HCT116 (cell line): ENCODE results near the gene PRPH2. TPM values are rescaled to one million over a fixed set of nuclear protein-coding genes. Genes with fewer than 3 reads are reported as not detected.

Experiments
- ATAC-seq: fragments of 200-7000 bp; cut with Tn5 transposase; 2 replicates; pipeline ENCODE4 v1.9.1; 2020; ENCODE audit warnings: mild to moderate bottlenecking, moderate library complexity
- BruUV-seq: library from RNA; stranded (reverse); fragments of 400-500 nt; replicated peaks from 2 replicates; lab custom pipeline; 2021; lab: Mats Ljungman, UMichigan
- CTCF ChIA-PET: fragments of 300-600 bp; sonication (Branson Sonifier 250); formaldehyde crosslinking; loops from one replicate; lab custom pipeline; 2021; ENCODE audit warnings: antibody characterized with exemption; lab: Charles Lee
- POLR2A ChIA-PET: fragments of 300-600, 350-600 bp; sonication (Branson Sonifier 250); formaldehyde crosslinking; loops from one replicate; lab custom pipeline; 2021; ENCODE audit warnings: antibody characterized with exemption; lab: Charles Lee
- RAD21 ChIA-PET, 2 experiments: fragments of 300-600 bp; sonication (Branson Sonifier 250); formaldehyde crosslinking; loops; one replicate each; lab custom pipeline; 2023; ENCODE audit warnings: low total read pairs in 2 of 2; ENCODE audit not compliant: uncharacterized antibody in 2 of 2, unreplicated experiment in 2 of 2, low non-redundant PET in 1 of 2; lab: Charles Lee
- DNase-seq: peaks from one replicate; pipeline ENCODE4 v3.0.0-alpha.2; 2010; ENCODE audit warnings: low read depth, low spot score
- H2AFZ ChIP-seq: fragments of 200-600 bp; shearing (Covaris generic), sonication (generic); 2 replicates; pipeline ENCODE4 v1.6.1; 2017; ENCODE audit warnings: low read depth, mixed run types, mixed read lengths, antibody characterized with exemption, low read length; ENCODE audit not compliant: poor library complexity, severe bottlenecking
- H3K27ac ChIP-seq: 2 replicates; pipeline ENCODE4 v1.5.1; 2012; ENCODE audit warnings: low read depth, low read length
- H3K27me3 ChIP-seq: fragments of 200-600 bp; sonication (generic); 2 replicates; pipeline ENCODE4 v1.6.1; 2016; ENCODE audit warnings: mixed run types, low read length, mixed read lengths; ENCODE audit not compliant: insufficient read depth
- H3K36me3 ChIP-seq, 2 experiments: fragments of 200-500 bp in 1 of 2; fragments of 200-600 bp in 1 of 2; sonication (Bioruptor generic) in 1 of 2; sonication (generic) in 1 of 2; 2 replicates each; pipeline versions ENCODE4 v1.5.1 to v1.6.1; 2014 to 2016; ENCODE audit warnings: low read length in 2 of 2, inconsistent platforms in 1 of 2, mixed read lengths in 1 of 2, mixed run types in 1 of 2; ENCODE audit not compliant: insufficient read depth in 2 of 2, control insufficient read depth in 1 of 2
- H3K4me1 ChIP-seq, 2 experiments: fragments of 200-600 bp in 1 of 2; sonication (generic) in 1 of 2; 2 replicates each; pipeline versions ENCODE4 v1.5.1 to v1.6.1; 2012 to 2017; ENCODE audit warnings: low read length in 2 of 2, inconsistent platforms in 1 of 2, mild to moderate bottlenecking in 1 of 2, mixed read lengths in 1 of 2, mixed run types in 1 of 2, moderate library complexity in 1 of 2; ENCODE audit not compliant: insufficient read depth in 2 of 2, control insufficient read depth in 1 of 2
- H3K4me2 ChIP-seq: fragments of 200-600 bp; sonication (generic); 2 replicates; pipeline ENCODE4 v1.6.1; 2017; ENCODE audit warnings: mixed run types, low read length, mixed read lengths
- H3K4me3 ChIP-seq, 2 experiments: fragments of 200-600 bp in 1 of 2; sonication (generic) in 1 of 2; replicated peaks in 1 of 2; 2 replicates each; pipeline ENCODE4 v1.5.1; 2011 to 2016; ENCODE audit warnings: low read length in 2 of 2, control low read depth in 1 of 2, low read depth in 1 of 2, mild to moderate bottlenecking in 1 of 2, mixed read lengths in 1 of 2, mixed run types in 1 of 2
- H3K79me2 ChIP-seq: fragments of 200-600 bp; sonication (generic); 2 replicates; pipeline ENCODE4 v1.6.1; 2017; ENCODE audit warnings: mild to moderate bottlenecking, mixed run types, low read length, moderate library complexity, mixed read lengths; ENCODE audit not compliant: insufficient read depth
- H3K9ac ChIP-seq: fragments of 200-600 bp; sonication (generic); 2 replicates; pipeline ENCODE4 v1.6.1; 2016; ENCODE audit warnings: low read length, mixed read lengths
- H3K9me2 ChIP-seq: fragments of 200-600 bp; sonication (generic), shearing (Covaris generic); 2 replicates; pipeline ENCODE4 v1.6.1; 2017; ENCODE audit warnings: mixed run types, mild to moderate bottlenecking, moderate library complexity; ENCODE audit not compliant: insufficient read depth
- H3K9me3 ChIP-seq, 2 experiments: fragments of 200-500 bp in 1 of 2; fragments of 200-600 bp in 1 of 2; sonication (Bioruptor generic) in 1 of 2; sonication (generic) in 1 of 2; 2 replicates each; pipeline ENCODE4 v1.6.1; 2014 to 2017; ENCODE audit warnings: low read length in 2 of 2, mixed read lengths in 2 of 2, inconsistent platforms in 1 of 2, low read depth in 1 of 2, mild to moderate bottlenecking in 1 of 2, mixed run types in 1 of 2, moderate library complexity in 1 of 2; ENCODE audit not compliant: control insufficient read depth in 1 of 2, insufficient read depth in 1 of 2
- H4K20me1 ChIP-seq: fragments of 200-600 bp; sonication (generic), shearing (Covaris generic); 2 replicates; pipeline ENCODE4 v1.6.1; 2017; ENCODE audit warnings: mixed run types, mild to moderate bottlenecking, moderate library complexity; ENCODE audit not compliant: insufficient read depth
- ATF3 ChIP-seq: IDR thresholded peaks from 2 replicates; pipeline ENCODE4 v1.6.1; 2012
- CBX3 ChIP-seq: IDR thresholded peaks from 2 replicates; pipeline ENCODE4 v1.6.1; 2012; ENCODE audit warnings: low read depth
- CEBPB ChIP-seq: IDR thresholded peaks from 2 replicates; pipeline ENCODE4 v1.6.1; 2012; ENCODE audit warnings: low read depth
- CTCF ChIP-seq, 3 experiments: fragments of 200-600 bp in 1 of 3; sonication (generic) in 1 of 3; IDR thresholded peaks in 2 of 3; conservative IDR thresholded peaks in 1 of 3; 2 replicates each; pipeline ENCODE4 v1.5.1; 2012 to 2017; ENCODE audit warnings: low read depth in 2 of 3, low read length in 2 of 3, antibody characterized with exemption in 1 of 3, borderline replicate concordance in 1 of 3, control low read depth in 1 of 3, mild to moderate bottlenecking in 1 of 3, mixed read lengths in 1 of 3, mixed run types in 1 of 3, moderate library complexity in 1 of 3; ENCODE audit not compliant: insufficient read depth in 1 of 3
- EZH2 ChIP-seq: fragments of 200-600 bp; sonication (generic); IDR thresholded peaks from 2 replicates; pipeline ENCODE4 v1.6.1; 2017; ENCODE audit warnings: antibody characterized with exemption, mixed run types
- FOSL1 ChIP-seq: IDR thresholded peaks from 2 replicates; pipeline ENCODE4 v1.6.1; 2012; ENCODE audit warnings: low read depth
- JUND ChIP-seq: IDR thresholded peaks from 2 replicates; pipeline ENCODE4 v1.6.1; 2012
- MAX ChIP-seq: IDR thresholded peaks from 2 replicates; pipeline ENCODE4 v1.6.1; 2012
- POLR2A ChIP-seq: IDR thresholded peaks from 2 replicates; pipeline ENCODE4 v1.7.0; 2011; ENCODE audit warnings: borderline replicate concordance; ENCODE audit not compliant: insufficient read depth, insufficient read length; ENCODE audit errors: extremely low read depth
- POLR2AphosphoS5 ChIP-seq: IDR thresholded peaks from 2 replicates; pipeline ENCODE4 v1.6.1; 2011; ENCODE audit warnings: mild to moderate bottlenecking, low read depth, low read length, moderate library complexity
- RAD21 ChIP-seq: IDR thresholded peaks from 2 replicates; pipeline ENCODE4 v1.6.1; 2012; ENCODE audit warnings: low read depth, mild to moderate bottlenecking
- REST ChIP-seq: IDR thresholded peaks from 2 replicates; pipeline ENCODE4 v1.6.1; 2012; ENCODE audit warnings: low read depth
- SRF ChIP-seq: IDR thresholded peaks from 2 replicates; pipeline ENCODE4 v1.6.1; 2012; ENCODE audit warnings: low read depth
- ZBTB33 ChIP-seq: IDR thresholded peaks from 2 replicates; pipeline ENCODE4 v1.6.1; 2011; ENCODE audit warnings: mild to moderate bottlenecking, low read length, moderate library complexity; ENCODE audit not compliant: insufficient replicate concordance; ENCODE audit errors: extremely low read depth
- ZFX ChIP-seq: fragments of 450-650 bp; IDR thresholded peaks from 2 replicates; pipeline ENCODE4 v1.6.1; 2017
- ZNF274 ChIP-seq: fragments of 200-500 bp; sonication (Bioruptor generic); IDR thresholded peaks from 2 replicates; pipeline ENCODE4 v1.6.1; 2014; ENCODE audit warnings: mild to moderate bottlenecking, low read depth, low read length, inconsistent platforms
- intact Hi-C: fragments of 100-400 bp; cut with micrococcal nuclease; formaldehyde crosslinking; loops from 2 replicates; pipeline ENCODE4 v1.10.0; 2022
- total RNA-seq: library from RNA; stranded (reverse); gene quantifications from one replicate; pipeline ENCODE4 v1.2.1, GENCODE V29; 2021; ENCODE audit not compliant: unreplicated experiment

PRPH2 gene
- total RNA-seq, 1 experiment from 2014 or later = not detected

GRCh38 chr6:42659806-42660205 is 62.6 kb downstream of the PRPH2 start:
- no peak overlapping the region for H3K27ac ChIP-seq
- CTCF ChIA-PET = no interaction called here
- H3K9ac ChIP-seq = no peak overlapping the region
- TF ChIP-seq POLR2A (no peak), ZNF274 (no peak), MAX (no peak), ZFX (no peak), REST (no peak), EZH2 (no peak), ZBTB33 (no peak), POLR2AphosphoS5 (no peak), RAD21 (no peak), CEBPB (no peak), FOSL1 (no peak), CTCF (IDR thresholded peaks at IDR 0.05 in 2 of 3, conservative IDR thresholded peaks at IDR 0.05 in 1 of 3; ENCODE audit: borderline replicate concordance in 1 of 3, insufficient read depth in 1 of 3, low read depth in 2 of 3, low read length in 2 of 3) (no peak), ATF3 (no peak), CBX3 (no peak), JUND (no peak), SRF (no peak)
- TF ChIP-seq, all 23 proteins: peak for 0
- no TSS peak for BruUV-seq
- H3K36me3 ChIP-seq = peaks cover 15 to 26% of the 10 kb centered on the region in 2 experiments; a peak in 3 of 4 replicates
- intact Hi-C loops = loop anchor here (10.0 kb wide), 1 partner anchor 55 kb away; no protein-coding TSS in a partner anchor
- ATAC-seq = no peak
- DNase-seq = no peak
- POLR2A ChIA-PET = no interaction called here
- no peak overlapping the region for H2AFZ ChIP-seq
- RAD21 ChIA-PET = no interaction called here
- no peaks in the 10 kb centered on the region for H3K27me3 ChIP-seq
- no peaks in the 10 kb centered on the region for H3K79me2 ChIP-seq
- H4K20me1 ChIP-seq = no peaks in the 10 kb centered on the region
- no peaks in the 10 kb centered on the region for H3K9me2 ChIP-seq
- H3K9me3 ChIP-seq = no peaks in the 10 kb centered on the region
- H3K4me1 ChIP-seq = peaks cover 0 to 9% of the 10 kb centered on the region in 2 experiments; a peak in 2 of 4 replicates
- H3K4me2 ChIP-seq = no peak overlapping the region
- H3K4me3 ChIP-seq = no peak overlapping the region
